CD4-positive, alpha-beta memory T cell (primary cell): ENCODE data around the gene SHLD2. TPM values are rescaled to one million over a fixed set of nuclear protein-coding genes. Genes with fewer than 3 reads are reported as not detected.

Source experiments
- CTCF ChIA-PET: fragments of 350-600 bp; sonication (Branson Sonifier 250); formaldehyde crosslinking; loops from one replicate; lab custom pipeline; 2021; ENCODE audit warnings: inconsistent platforms; ENCODE audit not compliant: partially characterized antibody; lab: Charles Lee
- POLR2A ChIA-PET: fragments of 350-600 bp; sonication (Branson Sonifier 250); formaldehyde crosslinking; loops from one replicate; lab custom pipeline; 2021; ENCODE audit not compliant: partially characterized antibody; lab: Charles Lee
- DNase-seq, 5 donors: peaks; one replicate each; pipeline versions ENCODE4 v3.0.0 to v3.0.0-alpha.2; 2020 to 2022; ENCODE audit warnings: mixed read lengths in 1 of 5
- H3K27ac ChIP-seq: one replicate; pipeline ENCODE4 v1.7.0; 2013; ENCODE audit warnings: low read depth, low read length
- H3K27me3 ChIP-seq: 2 replicates; pipeline ENCODE4 v1.7.0; 2013; ENCODE audit warnings: mild to moderate bottlenecking, low read length, moderate library complexity; ENCODE audit not compliant: insufficient read depth
- H3K36me3 ChIP-seq: 2 replicates; pipeline ENCODE4 v1.7.0; 2013; ENCODE audit warnings: mild to moderate bottlenecking, low read length, moderate library complexity; ENCODE audit not compliant: insufficient read depth
- H3K4me1 ChIP-seq: 2 replicates; pipeline ENCODE4 v1.7.0; 2013; ENCODE audit warnings: mild to moderate bottlenecking, low read length, moderate library complexity; ENCODE audit not compliant: insufficient read depth
- H3K4me3 ChIP-seq, 2 donors: one replicate each; pipeline ENCODE4 v1.7.0; 2013; ENCODE audit warnings: low read length in 2 of 2, mild to moderate bottlenecking in 1 of 2
- H3K9me3 ChIP-seq, 2 donors: one replicate each; pipeline ENCODE4 v1.7.0; 2013; ENCODE audit warnings: low read length in 2 of 2, control low read depth in 1 of 2; ENCODE audit not compliant: control insufficient read depth in 1 of 2
- H3K27ac Mint-ChIP-seq, 7 donors: one replicate each; pipeline ENCODE4 v1.8.0; 2020 to 2021; ENCODE audit warnings: mixed read lengths in 7 of 7, mild to moderate bottlenecking in 6 of 7, inconsistent platforms in 3 of 7, moderate library complexity in 3 of 7
- H3K27me3 Mint-ChIP-seq, 2 donors: one replicate each; pipeline ENCODE4 v1.8.0; 2020 to 2021; ENCODE audit warnings: mixed read lengths in 2 of 2
- H3K36me3 Mint-ChIP-seq, 2 donors: one replicate each; pipeline ENCODE4 v1.8.0; 2020 to 2021; ENCODE audit warnings: mixed read lengths in 2 of 2, inconsistent platforms in 1 of 2, mild to moderate bottlenecking in 1 of 2
- H3K4me1 Mint-ChIP-seq, 4 donors: one replicate each; pipeline ENCODE4 v1.8.0; 2020 to 2021; ENCODE audit warnings: mixed read lengths in 4 of 4, mild to moderate bottlenecking in 1 of 4
- H3K4me3 Mint-ChIP-seq, 8 donors: one replicate each; pipeline ENCODE4 v1.8.0; 2020 to 2021; ENCODE audit warnings: mixed read lengths in 8 of 8, mild to moderate bottlenecking in 7 of 8, moderate library complexity in 6 of 8, inconsistent platforms in 3 of 8
- H3K9me3 Mint-ChIP-seq, 8 donors: one replicate each; pipeline ENCODE4 v1.8.0; 2020 to 2021; ENCODE audit warnings: mixed read lengths in 8 of 8, mild to moderate bottlenecking in 5 of 8, inconsistent platforms in 3 of 8, moderate library complexity in 1 of 8
- intact Hi-C: fragments of 100-400 bp; cut with micrococcal nuclease; formaldehyde crosslinking; loops from one replicate; pipeline ENCODE4 v1.15.1; 2023
- polyA plus RNA-seq, 2 donors: library from polyadenylated mRNA; unstranded; fragments of 300-500 nt; fragmentation: Illumina TruSeq; gene quantifications; one replicate each; pipeline ENCODE4 v1.2.3, GENCODE V29; 2021
- total RNA-seq, 2 experiments: library from RNA; stranded (reverse); gene quantifications; one replicate each; pipeline ENCODE4 v1.2.3, GENCODE V29; 2021

The SHLD2 gene
- total and polyA plus RNA-seq, 4 experiments from 2014 or later = 20.7 to 26.5 (median 24.9) TPM

DNA sequence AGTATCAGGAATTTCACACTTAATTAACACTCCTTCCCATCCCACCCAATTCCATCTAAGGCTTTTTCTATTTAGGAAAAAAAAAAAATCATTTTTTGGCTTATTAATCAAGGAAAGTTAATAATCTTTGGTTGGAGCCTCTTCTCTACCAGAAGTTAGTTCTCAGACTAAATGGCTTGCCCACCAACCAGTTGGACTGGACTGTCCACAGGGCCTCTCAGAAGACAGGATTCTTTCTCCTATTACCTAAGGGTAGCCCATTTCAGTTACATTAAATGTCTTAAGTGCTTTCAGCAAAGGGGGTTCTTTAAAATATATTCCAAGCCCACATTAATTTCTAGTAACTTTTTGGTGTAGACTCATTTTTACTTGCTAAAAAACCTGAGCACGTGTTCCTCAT lies 35.6 kb upstream of the SHLD2 start:
- ChIA-PET POLR2A (no interaction called here), CTCF (no interaction called here)
- no peak overlapping the region for H3K4me3 Mint-ChIP-seq
- peak overlapping the region in 1 of 7 donors; percentile 23 for H3K27ac Mint-ChIP-seq
- no peaks in the 10 kb centered on the region for H3K9me3 Mint-ChIP-seq
- Histone ChIP-seq H3K9me3 (no peaks in the 10 kb centered on the region), H3K36me3 (peaks cover 56% of the 10 kb centered on the region), H3K27ac (no peak overlapping the region), H3K4me1 (no peaks in the 10 kb centered on the region), H3K27me3 (no peaks in the 10 kb centered on the region), H3K4me3 (no peak overlapping the region)
- intact Hi-C loops = no loop called here
- no peaks in the 10 kb centered on the region for H3K27me3 Mint-ChIP-seq
- H3K4me1 Mint-ChIP-seq = no peaks in the 10 kb centered on the region
- peaks cover 42 to 69% of the 10 kb centered on the region in 2 donors for H3K36me3 Mint-ChIP-seq
- no peak for DNase-seq

DNA sequence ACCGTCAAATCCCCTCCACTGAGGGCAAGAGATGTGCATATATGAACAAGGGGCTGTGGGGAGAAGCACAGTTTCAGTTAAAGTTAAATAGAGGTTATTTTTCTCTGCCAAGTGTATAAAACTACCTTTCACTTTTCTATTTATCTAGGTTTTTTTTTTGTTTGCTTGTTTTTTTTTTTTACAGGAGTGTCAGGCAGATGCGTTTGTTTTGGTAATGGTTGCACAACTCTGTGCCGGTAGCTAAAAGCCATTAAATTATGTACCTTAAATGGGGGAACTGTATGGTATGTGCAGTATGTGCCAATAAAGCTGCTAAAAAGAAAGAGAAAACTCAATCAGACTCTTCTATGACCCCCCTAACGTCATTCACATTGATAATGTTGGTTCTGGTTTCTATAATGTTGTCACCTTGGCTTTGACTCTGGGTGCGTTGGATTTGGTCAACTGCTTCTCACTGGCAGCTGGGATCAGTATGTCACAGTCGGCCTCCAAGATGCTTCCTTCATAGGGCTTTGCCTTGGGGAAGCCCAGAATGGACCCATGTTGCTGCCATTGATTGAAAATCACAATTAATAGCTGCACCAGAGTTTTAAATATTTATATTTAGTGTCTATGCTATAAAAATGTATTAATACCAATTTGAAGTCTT lies 34.6 kb upstream of the SHLD2 start:
- Mint-ChIP-seq H3K4me1 (no peaks in the 10 kb centered on the region), H3K27me3 (no peaks in the 10 kb centered on the region), H3K36me3 (peaks cover 42 to 75% of the 10 kb centered on the region in 2 donors), H3K4me3 (peak overlapping the region in 1 of 8 donors; percentile 6), H3K9me3 (no peaks in the 10 kb centered on the region), H3K27ac (peak overlapping the region in 3 of 7 donors; percentile 31 to 79 (median 60))
- no peaks in the 10 kb centered on the region for H3K4me1 ChIP-seq
- H3K4me3 ChIP-seq = no peak overlapping the region
- no peak overlapping the region for H3K27ac ChIP-seq
- peaks cover 48% of the 10 kb centered on the region for H3K36me3 ChIP-seq
- H3K27me3 ChIP-seq = no peaks in the 10 kb centered on the region
- intact Hi-C loops = no loop called here
- ChIA-PET POLR2A (no interaction called here), CTCF (no interaction called here)
- no peak for DNase-seq
- H3K9me3 ChIP-seq = no peaks in the 10 kb centered on the region

DNA sequence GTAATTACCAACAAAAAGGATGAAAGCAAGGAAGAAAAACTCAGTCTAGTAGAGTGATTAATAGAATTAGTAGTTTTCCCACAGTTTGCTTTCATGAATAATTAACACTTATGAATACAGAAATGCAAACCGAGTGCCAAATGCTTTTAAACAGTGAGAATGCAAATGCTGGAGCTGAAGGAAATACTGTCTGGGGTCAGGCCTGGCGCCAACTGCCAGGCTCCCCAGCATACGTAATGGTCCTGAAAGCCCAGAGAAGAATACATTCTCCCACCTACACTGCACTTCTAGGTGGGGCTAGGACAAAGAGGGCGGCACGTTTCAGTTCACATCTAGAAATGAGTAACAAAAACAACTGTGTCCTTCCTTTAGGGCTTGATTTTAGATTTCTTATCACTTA lies 30.4 kb upstream of the SHLD2 start:
- Mint-ChIP-seq H3K9me3 (no peaks in the 10 kb centered on the region), H3K27ac (no peak overlapping the region), H3K4me1 (no peaks in the 10 kb centered on the region), H3K27me3 (no peaks in the 10 kb centered on the region), H3K36me3 (peaks cover 49 to 84% of the 10 kb centered on the region in 2 donors), H3K4me3 (no peak overlapping the region)
- intact Hi-C loops = no loop called here
- peaks cover 49% of the 10 kb centered on the region for H3K36me3 ChIP-seq
- no peak for DNase-seq
- no peaks in the 10 kb centered on the region for H3K9me3 ChIP-seq
- POLR2A ChIA-PET = no interaction called here
- no peak overlapping the region for H3K27ac ChIP-seq
- no peaks in the 10 kb centered on the region for H3K27me3 ChIP-seq
- CTCF ChIA-PET = interaction anchor here (0.7 kb wide), 1 partner anchor 96 kb away, joined by 3 read pairs; the partner anchor contains the start of gene ADIRF
- H3K4me3 ChIP-seq = no peak overlapping the region
- no peaks in the 10 kb centered on the region for H3K4me1 ChIP-seq

DNA sequence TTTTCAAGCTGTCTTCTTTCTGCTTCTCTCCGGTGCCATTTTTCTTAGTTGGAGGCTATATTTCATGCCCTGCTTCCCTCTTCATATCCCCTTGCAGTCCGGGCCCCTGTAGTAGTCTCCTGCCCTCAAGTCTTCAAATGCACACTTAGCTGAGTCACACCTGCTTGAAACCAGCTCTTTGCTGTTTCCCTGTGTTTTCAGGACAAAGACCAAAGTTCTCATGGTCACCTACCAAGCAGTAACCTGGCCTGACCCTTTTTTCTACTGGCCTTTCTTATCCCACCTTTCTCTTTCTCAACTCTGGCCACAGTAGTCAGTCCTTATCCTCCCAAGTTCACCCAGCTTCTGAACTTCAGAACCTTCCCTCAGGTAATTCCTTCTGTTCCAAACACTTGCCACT lies 28.8 kb upstream of the SHLD2 start:
- H3K27ac Mint-ChIP-seq = peak overlapping the region in 6 of 7 donors; percentile 4 to 79 (median 52)

DNA sequence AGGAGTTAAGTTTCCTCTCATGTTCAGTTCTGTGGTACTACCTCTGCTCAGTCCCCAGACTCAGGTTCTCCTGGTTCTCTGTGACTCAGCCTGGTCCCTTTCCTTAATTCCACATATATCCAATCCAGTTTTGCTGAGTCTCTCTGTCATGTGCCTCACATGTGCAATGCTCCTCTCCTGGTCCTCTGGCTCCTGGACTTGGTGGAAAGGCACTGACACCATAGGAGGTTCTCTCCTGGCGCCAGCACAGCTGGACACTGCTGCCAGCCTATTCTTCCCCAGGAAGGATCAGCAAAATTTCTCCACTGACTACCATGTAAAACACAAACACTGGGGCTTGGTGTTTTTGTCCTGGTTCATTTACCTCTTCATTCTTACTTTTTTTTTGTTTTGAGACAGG lies 28.1 kb upstream of the SHLD2 start:
- no peak overlapping the region for H3K4me3 Mint-ChIP-seq
- CTCF ChIA-PET = no interaction called here

More for the DNA sequence above, 28.8 kb upstream of the SHLD2 start:
- Histone ChIP-seq H3K27ac (no peak overlapping the region), H3K27me3 (no peaks in the 10 kb centered on the region), H3K4me3 (no peak overlapping the region), H3K4me1 (no peaks in the 10 kb centered on the region), H3K9me3 (no peaks in the 10 kb centered on the region), H3K36me3 (peaks cover 34% of the 10 kb centered on the region)
- H3K4me1 Mint-ChIP-seq = no peaks in the 10 kb centered on the region
- intact Hi-C loops = no loop called here
- CTCF ChIA-PET = no interaction called here
- H3K9me3 Mint-ChIP-seq = no peaks in the 10 kb centered on the region
- H3K4me3 Mint-ChIP-seq = no peak overlapping the region
- H3K27me3 Mint-ChIP-seq = no peaks in the 10 kb centered on the region
- DNase-seq = no peak
- POLR2A ChIA-PET = no interaction called here
- peaks cover 40 to 77% of the 10 kb centered on the region in 2 donors for H3K36me3 Mint-ChIP-seq

DNA sequence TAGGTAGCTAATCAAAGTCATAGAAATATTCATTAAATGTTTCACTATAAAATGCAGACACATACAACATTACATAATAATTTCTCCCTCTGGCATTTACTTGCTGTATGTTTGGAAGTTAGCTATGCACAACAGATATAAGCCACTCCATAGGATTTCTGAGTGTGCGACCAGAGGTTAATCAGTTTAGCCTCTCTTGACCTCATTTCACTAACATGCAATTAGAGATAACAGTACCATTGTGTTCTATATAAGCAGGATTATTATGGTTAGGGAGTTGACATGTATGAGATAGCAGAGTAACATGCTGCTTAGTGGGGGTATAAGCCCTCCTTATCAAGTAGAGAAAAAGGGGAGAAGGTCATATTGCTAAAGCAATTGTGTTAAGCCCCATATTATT lies 26.7 kb upstream of the SHLD2 start:
- peaks cover 0 to 3% (median 2%) of the 10 kb centered on the region in 4 donors for H3K4me1 Mint-ChIP-seq
- CTCF ChIA-PET = interaction anchor here (0.6 kb wide), 1 partner anchor 19 kb away, joined by 3 read pairs; no protein-coding TSS in a partner anchor

More for the DNA sequence above, 28.1 kb upstream of the SHLD2 start:
- Mint-ChIP-seq H3K9me3 (no peaks in the 10 kb centered on the region), H3K27ac (peak overlapping the region in 3 of 7 donors; percentile 11 to 85 (median 36)), H3K27me3 (no peaks in the 10 kb centered on the region), H3K36me3 (peaks cover 46 to 76% of the 10 kb centered on the region in 2 donors), H3K4me1 (peaks cover 0 to 3% (median under 1%) of the 10 kb centered on the region in 4 donors)
- no peaks in the 10 kb centered on the region for H3K9me3 ChIP-seq
- POLR2A ChIA-PET = no interaction called here
- no peak overlapping the region for H3K27ac ChIP-seq
- no peak for DNase-seq
- H3K36me3 ChIP-seq = peaks cover 29% of the 10 kb centered on the region
- no peak overlapping the region for H3K4me3 ChIP-seq
- intact Hi-C loops = no loop called here
- no peaks in the 10 kb centered on the region for H3K27me3 ChIP-seq
- no peaks in the 10 kb centered on the region for H3K4me1 ChIP-seq

DNA sequence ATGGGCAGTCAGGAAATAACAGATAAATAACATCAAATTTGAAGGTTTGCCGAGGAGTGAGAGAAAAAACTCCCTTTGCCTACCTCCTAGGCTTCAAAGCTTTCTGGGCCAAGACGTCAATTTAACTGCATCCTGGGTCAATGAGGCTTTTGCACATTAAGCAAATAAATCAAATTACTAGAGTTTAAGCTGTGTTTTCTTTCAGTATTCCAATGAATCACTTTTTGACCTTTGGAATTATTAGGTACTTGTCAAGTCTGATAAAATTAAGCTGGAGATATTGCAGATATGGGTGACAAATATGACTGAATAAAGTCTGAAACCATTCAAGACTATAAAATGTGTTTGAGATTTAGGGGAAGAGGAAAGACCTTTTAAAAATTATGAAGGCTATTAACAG lies 22.6 kb upstream of the SHLD2 start:
- H3K36me3 Mint-ChIP-seq = peaks cover 27 to 56% of the 10 kb centered on the region in 2 donors
- Histone ChIP-seq H3K36me3 (peaks cover 22% of the 10 kb centered on the region), H3K9me3 (no peaks in the 10 kb centered on the region), H3K4me1 (no peaks in the 10 kb centered on the region), H3K4me3 (no peak overlapping the region), H3K27me3 (no peaks in the 10 kb centered on the region), H3K27ac (no peak overlapping the region)
- H3K27me3 Mint-ChIP-seq = no peaks in the 10 kb centered on the region
- no peak overlapping the region for H3K4me3 Mint-ChIP-seq
- H3K9me3 Mint-ChIP-seq = no peaks in the 10 kb centered on the region
- H3K4me1 Mint-ChIP-seq = peaks cover 0 to 7% (median 3%) of the 10 kb centered on the region in 4 donors
- H3K27ac Mint-ChIP-seq = no peak overlapping the region
- ChIA-PET POLR2A (no interaction called here), CTCF (interaction anchor here (0.6 to 0.7 kb wide), 2 partner anchors 43 to 102 kb away, joined by 3 read pairs; no protein-coding TSS in a partner anchor)
- intact Hi-C loops = no loop called here
- DNase-seq = no peak

More for the DNA sequence above, 26.7 kb upstream of the SHLD2 start:
- Histone ChIP-seq H3K27ac (no peak overlapping the region), H3K4me3 (no peak overlapping the region), H3K4me1 (no peaks in the 10 kb centered on the region), H3K9me3 (no peaks in the 10 kb centered on the region), H3K27me3 (no peaks in the 10 kb centered on the region), H3K36me3 (peaks cover 34% of the 10 kb centered on the region)
- DNase-seq = no peak
- intact Hi-C loops = no loop called here
- Mint-ChIP-seq H3K9me3 (no peaks in the 10 kb centered on the region), H3K4me3 (no peak overlapping the region), H3K27me3 (no peaks in the 10 kb centered on the region), H3K27ac (no peak overlapping the region), H3K36me3 (peaks cover 53 to 80% of the 10 kb centered on the region in 2 donors)
- POLR2A ChIA-PET = no interaction called here
